H9 (cell line): Measurements from ENCODE around the gene POU3F3. TPM values are rescaled to one million over a fixed set of nuclear protein-coding genes. Genes with fewer than 3 reads are reported as not detected.

ENCODE experiments used
- DNase-seq: peaks from one replicate; pipeline ENCODE4 v3.0.0-alpha.2; 2017
- H2AFZ ChIP-seq: one replicate; pipeline ENCODE4 v1.6.1; 2013; ENCODE audit warnings: mild to moderate bottlenecking, low read length, control low read depth, moderate library complexity
- H2AK5ac ChIP-seq: 2 replicates; pipeline ENCODE4 v1.6.1; 2013; ENCODE audit warnings: low read length, control low read depth, mixed read lengths; ENCODE audit not compliant: insufficient read length
- H2BK120ac ChIP-seq: one replicate; pipeline ENCODE4 v1.6.1; 2013; ENCODE audit warnings: low read depth, mild to moderate bottlenecking, low read length, control low read depth, inconsistent platforms; ENCODE audit not compliant: poor library complexity, severe bottlenecking
- H2BK12ac ChIP-seq: 2 replicates; pipeline ENCODE4 v1.6.1; 2013; ENCODE audit warnings: low read length, control low read depth, mixed read lengths, low read depth; ENCODE audit not compliant: insufficient read length
- H2BK15ac ChIP-seq: 2 replicates; pipeline ENCODE4 v1.6.1; 2013; ENCODE audit warnings: low read depth, low read length, control low read depth
- H2BK20ac ChIP-seq: one replicate; pipeline ENCODE4 v1.6.1; 2013; ENCODE audit warnings: low read depth, mild to moderate bottlenecking, low read length, control low read depth, inconsistent platforms; ENCODE audit not compliant: poor library complexity, severe bottlenecking
- H2BK5ac ChIP-seq: 2 replicates; pipeline ENCODE4 v1.6.1; 2013; ENCODE audit warnings: low read length, control low read depth, mixed read lengths; ENCODE audit not compliant: insufficient read length
- H3K14ac ChIP-seq: 2 replicates; pipeline ENCODE4 v1.6.1; 2013; ENCODE audit warnings: low read length, control low read depth; ENCODE audit not compliant: insufficient read depth
- H3K18ac ChIP-seq: 2 replicates; pipeline ENCODE4 v1.6.1; 2013; ENCODE audit warnings: low read depth, mild to moderate bottlenecking, mixed read lengths, low read length, control low read depth; ENCODE audit not compliant: insufficient read length
- H3K23ac ChIP-seq: 2 replicates; pipeline ENCODE4 v1.6.1; 2013; ENCODE audit warnings: low read length, control low read depth, mixed read lengths, low read depth; ENCODE audit not compliant: insufficient read length
- H3K23me2 ChIP-seq: 2 replicates; pipeline ENCODE4 v1.6.1; 2013; ENCODE audit warnings: low read depth, mild to moderate bottlenecking, mixed read lengths, low read length, control low read depth; ENCODE audit not compliant: insufficient read length, poor library complexity, severe bottlenecking
- H3K27ac ChIP-seq: 2 replicates; pipeline ENCODE4 v1.5.1; 2013; ENCODE audit warnings: low read length, control low read depth, mixed read lengths, low read depth; ENCODE audit not compliant: insufficient read length
- H3K27me3 ChIP-seq: 2 replicates; pipeline ENCODE4 v1.6.1; 2013; ENCODE audit warnings: low read length, control low read depth, inconsistent platforms; ENCODE audit not compliant: insufficient read depth
- H3K4ac ChIP-seq: 2 replicates; pipeline ENCODE4 v1.6.1; 2013; ENCODE audit warnings: low read depth, mild to moderate bottlenecking, control low read depth, inconsistent platforms, low read length, moderate library complexity
- H3K4me1 ChIP-seq: 2 replicates; pipeline ENCODE4 v1.6.1; 2013; ENCODE audit warnings: low read length, control low read depth, inconsistent platforms; ENCODE audit not compliant: insufficient read depth
- H3K4me2 ChIP-seq: 2 replicates; pipeline ENCODE4 v1.6.1; 2013; ENCODE audit warnings: low read length, control low read depth, mixed read lengths; ENCODE audit not compliant: insufficient read length, insufficient read depth
- H3K56ac ChIP-seq: 2 replicates; pipeline ENCODE4 v1.6.1; 2013; ENCODE audit warnings: low read depth, mild to moderate bottlenecking, mixed read lengths, low read length, control low read depth; ENCODE audit not compliant: insufficient read length
- H3K79me1 ChIP-seq: 2 replicates; pipeline ENCODE4 v1.6.1; 2013; ENCODE audit warnings: low read depth, mild to moderate bottlenecking, moderate library complexity, low read length, control low read depth, inconsistent platforms; ENCODE audit not compliant: insufficient read depth, poor library complexity, severe bottlenecking
- H3K79me2 ChIP-seq: 2 replicates; pipeline ENCODE4 v1.6.1; 2013; ENCODE audit warnings: low read length, control low read depth, inconsistent platforms; ENCODE audit not compliant: insufficient read depth
- H3K9ac ChIP-seq: 2 replicates; pipeline ENCODE4 v1.6.1; 2013; ENCODE audit warnings: low read length, control low read depth, mixed read lengths; ENCODE audit not compliant: insufficient read length; ENCODE audit errors: extremely low read depth
- H3K9me3 ChIP-seq: one replicate; pipeline ENCODE4 v1.6.1; 2013; ENCODE audit warnings: low read depth, low read length, inconsistent platforms; ENCODE audit not compliant: control insufficient read depth
- H3T11ph ChIP-seq: one replicate; pipeline ENCODE4 v1.6.1; 2013; ENCODE audit warnings: mild to moderate bottlenecking, low read length, control low read depth, inconsistent platforms
- H4K20me1 ChIP-seq: one replicate; pipeline ENCODE4 v1.6.1; 2013; ENCODE audit not compliant: control insufficient read depth, insufficient read length, insufficient read depth
- H4K5ac ChIP-seq: 2 replicates; pipeline ENCODE4 v1.6.1; 2013; ENCODE audit warnings: low read depth, mild to moderate bottlenecking, mixed read lengths, low read length, control low read depth; ENCODE audit not compliant: insufficient read length
- H4K8ac ChIP-seq: replicated peaks from 2 replicates; pipeline ENCODE4 v1.6.1; 2013; ENCODE audit warnings: low read length, control low read depth, mixed read lengths, low read depth; ENCODE audit not compliant: insufficient read length
- H4K91ac ChIP-seq: 2 replicates; pipeline ENCODE4 v1.6.1; 2013; ENCODE audit warnings: low read depth, mild to moderate bottlenecking, moderate library complexity, mixed read lengths, low read length, control low read depth; ENCODE audit not compliant: insufficient read length
- H3K27ac Mint-ChIP-seq, 3 experiments: 2 replicates in 2 of 3; 3 replicates in 1 of 3; pipeline ENCODE4 v1.8.0; 2020 to 2021; ENCODE audit warnings: mixed read lengths in 3 of 3, mild to moderate bottlenecking in 1 of 3, moderate library complexity in 1 of 3
- H3K27me3 Mint-ChIP-seq: 2 replicates; pipeline ENCODE4 v1.8.0; 2021; ENCODE audit warnings: low read depth, mild to moderate bottlenecking, moderate library complexity, mixed read lengths
- H3K36me3 Mint-ChIP-seq, 3 experiments: 2 replicates in 2 of 3; 3 replicates in 1 of 3; pipeline ENCODE4 v1.8.0; 2020 to 2021; ENCODE audit warnings: low read depth in 3 of 3, mixed read lengths in 3 of 3; ENCODE audit not compliant: insufficient read depth in 1 of 3
- H3K4me1 Mint-ChIP-seq, 2 experiments: 2 replicates each; pipeline ENCODE4 v1.8.0; 2020; ENCODE audit warnings: mixed read lengths in 2 of 2
- H3K4me3 Mint-ChIP-seq, 2 experiments: 2 replicates in 1 of 2; 3 replicates in 1 of 2; pipeline ENCODE4 v1.8.0; 2020 to 2021; ENCODE audit warnings: mild to moderate bottlenecking in 2 of 2, mixed read lengths in 2 of 2, moderate library complexity in 1 of 2
- H3K9me3 Mint-ChIP-seq, 2 experiments: 2 replicates in 1 of 2; 3 replicates in 1 of 2; pipeline ENCODE4 v1.8.0; 2020; ENCODE audit warnings: mild to moderate bottlenecking in 2 of 2, mixed read lengths in 2 of 2, moderate library complexity in 1 of 2
- CTCF ChIP-seq: fragments of 200-600 bp; sonication (generic); conservative IDR thresholded peaks from 3 replicates; pipeline ENCODE4 v1.8.0; 2021; ENCODE audit warnings: antibody characterized with exemption, mild to moderate bottlenecking
- WGBS: extraction: QIAGEN DNeasy Blood & Tissue Kit; methylation state at CpG from one replicate; pipeline ENCODE4 v1.1.7; 2013; ENCODE audit warnings: missing lambda C conversion rate, low lambda C conversion rate, mixed read lengths; ENCODE audit not compliant: insufficient read length; ENCODE audit errors: extremely low coverage; 5-methylcytosine and 5-hydroxymethylcytosine counted together
- total RNA-seq: library from RNA; stranded (reverse); gene quantifications from 2 replicates; pipeline ENCODE4 v1.2.1, GENCODE V29; 2021

The POU3F3 gene
- total RNA-seq, 1 experiment from 2014 or later = not detected

- no peak overlapping the region for H3K14ac ChIP-seq
- no peak overlapping the region for H3K27ac ChIP-seq
- H4K8ac ChIP-seq = no peak overlapping the region
- H3K9me3 ChIP-seq = no peaks in the 10 kb centered on the region
- no CpG with 5 or more reads among the region's 6 CpGs for WGBS
- DNase-seq = no peak
- Mint-ChIP-seq H3K36me3 (no peaks in the 10 kb centered on the region), H3K27ac (no peak overlapping the region), H3K4me1 (peaks cover 22 to 25% of the 10 kb centered on the region in 2 experiments), H3K9me3 (no peaks in the 10 kb centered on the region; a peak in 2 of 5 replicates), H3K4me3 (no peak overlapping the region), H3K27me3 (peaks cover 34% of the 10 kb centered on the region)
- H4K91ac ChIP-seq = no peak overlapping the region
- no peak overlapping the region for H2AK5ac ChIP-seq
- no peak overlapping the region for H3K56ac ChIP-seq
- H3K79me1 ChIP-seq = no peaks in the 10 kb centered on the region
- no peak overlapping the region for H2BK120ac ChIP-seq
- H3K4me2 ChIP-seq = no peak overlapping the region
- no peak overlapping the region for H3K18ac ChIP-seq
- H3K4ac ChIP-seq = no peak overlapping the region
- no peak overlapping the region for H2BK5ac ChIP-seq
- no peak overlapping the region for H4K5ac ChIP-seq
- H3K27me3 ChIP-seq = no peaks in the 10 kb centered on the region
- no peak overlapping the region for H3K23ac ChIP-seq
- H2BK12ac ChIP-seq = no peak overlapping the region
- no peak overlapping the region for H2BK20ac ChIP-seq
- H3K4me1 ChIP-seq = no peaks in the 10 kb centered on the region
- H3K23me2 ChIP-seq = no peaks in the 10 kb centered on the region
- no peak overlapping the region for H2AFZ ChIP-seq
- no peaks in the 10 kb centered on the region for H4K20me1 ChIP-seq
- H3T11ph ChIP-seq = no peak overlapping the region
- no peaks in the 10 kb centered on the region for H3K79me2 ChIP-seq
- H3K9ac ChIP-seq = no peak overlapping the region
- no peak overlapping the region for H2BK15ac ChIP-seq
- TF ChIP-seq CTCF = no peak
These were observed 33.8 kb downstream of the POU3F3 start for GRCh38 chr2:104887676-104888075.
